HG03442 (cell line): ENCODE results near the gene TMEM72.
"Not testable (repeated sequence)": the region's sequence is repeated elsewhere in the genome, so short reads cannot be mapped to it uniquely, and the experiment has no call there.

Source experiments
- ATAC-seq: cut with Tn5 transposase; IDR thresholded peaks from one replicate; pipeline ENCODE4 v1.9.1; 2021; ENCODE audit warnings: mild to moderate bottlenecking, moderate library complexity; ENCODE audit not compliant: unreplicated experiment

The TMEM72 gene

DNA sequence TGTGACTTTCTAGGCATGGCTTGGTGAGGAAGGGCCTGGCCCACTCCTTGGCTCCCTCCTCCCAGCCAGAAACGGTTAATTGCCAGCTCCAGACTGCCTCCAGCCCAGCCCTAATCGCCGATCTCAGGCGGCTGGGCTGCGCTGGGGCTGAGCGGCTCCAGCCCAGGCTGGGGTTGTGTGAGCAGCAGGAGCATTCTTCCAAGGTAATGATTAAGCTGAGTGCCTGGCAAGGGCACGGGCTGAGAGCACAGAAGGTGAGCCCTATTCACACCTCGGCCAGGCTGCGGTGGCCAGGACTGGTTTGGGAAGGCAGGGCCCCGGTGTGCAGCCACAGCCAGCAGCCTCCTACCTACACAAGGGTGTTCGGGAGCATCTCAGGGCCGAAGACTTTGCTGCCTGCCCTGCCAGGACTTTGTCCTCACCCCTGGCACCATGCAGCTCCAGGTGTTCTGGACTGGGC, at the start of gene TMEM72:
TSS of gene TMEM72 (plus strand) at position 257 of the 460 bp plus-strand sequence. CDS start at position 433, 176 bp downstream.
- no peak for ATAC-seq

DNA sequence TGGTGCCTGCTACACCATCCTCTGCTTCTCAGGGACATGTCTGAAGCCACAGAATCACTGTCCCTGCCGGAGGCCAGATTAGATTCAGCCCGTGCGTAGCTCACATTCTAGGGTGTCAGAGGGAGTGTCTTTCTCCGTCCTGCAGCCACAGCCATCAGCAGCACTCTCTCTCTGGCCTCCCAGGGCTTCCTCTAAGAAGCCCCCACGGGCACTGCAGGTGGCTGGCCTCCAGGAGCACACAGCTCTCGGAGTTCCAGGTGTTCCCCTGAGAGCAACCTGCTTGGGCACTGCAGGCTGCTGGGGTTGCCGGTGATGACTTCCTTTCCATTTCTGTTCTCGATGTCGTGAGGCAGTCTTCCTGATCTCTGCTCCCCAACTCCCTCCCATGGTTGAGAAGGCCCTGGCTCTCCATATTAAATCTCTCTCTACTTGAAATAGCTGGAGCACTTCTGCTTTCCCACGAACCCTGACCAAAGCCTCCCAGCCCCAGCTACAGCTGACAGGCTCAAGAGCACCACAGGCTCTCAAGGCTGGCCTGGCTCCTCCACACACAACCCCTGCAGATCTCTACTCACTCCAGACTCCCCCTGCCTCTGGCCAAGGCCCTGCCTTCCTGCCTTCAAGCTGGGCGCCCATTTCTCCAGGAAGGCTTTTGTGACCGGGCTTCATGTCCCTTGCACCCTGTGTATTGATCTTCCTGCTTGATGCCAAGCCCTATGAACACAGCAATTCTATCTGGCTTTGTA, 49.0 kb upstream of the TMEM72 start:
- no peak for ATAC-seq

DNA sequence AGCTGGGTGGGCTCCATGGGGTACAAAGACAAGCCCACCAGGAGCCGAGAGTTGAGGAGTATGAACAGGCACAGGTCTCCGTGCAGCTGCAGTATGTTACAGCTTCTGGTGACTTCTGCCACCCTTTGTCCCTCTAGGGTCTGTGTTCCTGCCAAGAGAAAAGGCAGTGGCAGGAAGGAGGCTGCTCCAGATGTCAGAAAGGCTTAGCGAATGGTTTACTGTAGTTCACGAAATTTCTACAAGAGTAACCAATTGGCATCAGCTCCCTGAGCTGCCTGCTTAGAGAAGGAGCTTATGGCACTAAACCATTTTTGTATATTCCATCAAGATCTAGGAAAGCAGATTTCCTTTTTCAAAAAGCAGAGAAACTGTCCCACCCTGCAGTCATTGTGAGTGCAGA, 48.2 kb upstream of the TMEM72 start:
- no peak for ATAC-seq

DNA sequence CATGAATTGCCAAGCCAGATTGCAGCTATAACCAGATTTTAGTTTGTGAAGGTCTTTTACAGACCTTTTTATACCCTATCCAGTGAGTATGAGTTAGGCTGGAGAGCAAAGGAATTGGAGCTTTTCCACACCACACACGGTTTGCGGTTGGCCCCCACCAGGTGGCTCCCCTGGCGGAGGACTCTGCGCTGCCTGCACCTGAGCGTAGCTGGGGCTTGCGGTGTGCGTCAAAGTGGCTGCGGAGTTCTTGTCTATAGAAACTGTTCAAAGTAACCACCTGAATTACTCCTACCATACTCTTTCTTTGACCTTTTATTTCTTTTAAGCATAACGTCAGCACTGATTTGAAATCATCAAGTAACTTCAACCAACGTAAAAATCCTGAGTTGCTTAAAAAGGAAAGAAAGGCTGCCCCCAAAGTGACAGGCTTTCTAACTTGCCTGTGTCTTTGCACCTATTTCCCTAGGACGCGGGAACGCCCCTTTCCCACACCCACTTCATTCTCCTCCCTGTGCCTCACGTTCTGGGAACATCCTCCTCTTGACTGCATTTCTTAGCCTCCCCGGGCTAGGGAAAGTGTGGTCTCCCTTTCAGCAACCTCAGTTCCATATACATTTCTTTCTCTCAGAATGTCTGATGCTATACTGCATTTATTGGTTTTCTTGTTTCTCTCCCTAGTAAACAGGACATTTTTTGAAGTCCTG, 47.6 kb upstream of the TMEM72 start:
- no peak for ATAC-seq

DNA sequence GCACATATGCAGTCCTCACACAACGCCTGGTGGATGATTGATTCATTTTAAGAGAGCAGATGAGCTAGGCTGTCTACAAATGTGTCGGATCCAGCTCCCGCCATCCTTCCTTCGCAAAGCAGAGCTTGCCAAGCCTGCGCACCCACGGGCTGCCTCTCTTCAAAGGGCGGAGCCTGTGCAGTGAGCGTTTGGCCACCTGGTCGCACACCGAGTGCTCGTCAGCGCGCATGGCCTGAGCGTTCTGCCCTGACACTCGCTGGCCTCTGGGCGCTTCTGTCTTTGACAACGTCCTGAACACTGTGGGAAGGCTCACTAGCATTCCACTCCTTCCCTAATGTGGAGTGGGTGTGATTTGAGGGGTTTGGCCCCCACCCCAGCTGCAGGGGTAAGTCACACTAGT, 47.1 kb upstream of the TMEM72 start:
- ATAC-seq: no peak

DNA sequence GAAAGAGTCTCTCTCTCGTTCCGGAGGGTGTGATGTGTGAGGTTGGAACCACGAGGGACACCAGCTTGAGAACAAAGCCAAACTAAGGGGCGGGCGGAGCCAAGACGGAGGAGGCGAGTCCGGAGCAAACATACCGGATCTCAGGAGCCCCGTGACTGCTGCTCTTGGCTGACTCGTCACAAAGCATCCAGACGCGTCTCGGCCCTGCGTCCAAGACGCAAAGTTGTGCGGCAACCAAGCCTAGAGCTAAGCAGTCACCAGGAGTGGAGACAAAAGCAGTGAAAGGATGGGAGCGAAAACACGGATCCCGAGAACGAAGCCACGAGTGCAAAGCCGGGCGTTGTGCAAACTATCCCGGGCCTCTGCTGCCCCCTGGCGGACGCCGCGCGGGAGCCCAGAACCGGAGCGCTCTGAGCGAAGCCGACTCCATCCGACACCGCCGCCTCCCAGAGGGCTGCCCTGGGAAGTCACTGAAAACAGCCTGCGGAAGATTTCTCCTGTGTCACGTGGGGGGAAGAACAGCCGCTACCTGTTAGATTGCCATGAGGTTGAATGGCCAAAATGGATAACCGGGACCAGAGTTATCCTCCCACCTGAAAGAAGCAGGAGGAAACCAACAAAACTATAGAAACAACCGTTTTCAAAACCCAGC, 46.4 kb upstream of the TMEM72 start:
- peak; percentile 88 for ATAC-seq

DNA sequence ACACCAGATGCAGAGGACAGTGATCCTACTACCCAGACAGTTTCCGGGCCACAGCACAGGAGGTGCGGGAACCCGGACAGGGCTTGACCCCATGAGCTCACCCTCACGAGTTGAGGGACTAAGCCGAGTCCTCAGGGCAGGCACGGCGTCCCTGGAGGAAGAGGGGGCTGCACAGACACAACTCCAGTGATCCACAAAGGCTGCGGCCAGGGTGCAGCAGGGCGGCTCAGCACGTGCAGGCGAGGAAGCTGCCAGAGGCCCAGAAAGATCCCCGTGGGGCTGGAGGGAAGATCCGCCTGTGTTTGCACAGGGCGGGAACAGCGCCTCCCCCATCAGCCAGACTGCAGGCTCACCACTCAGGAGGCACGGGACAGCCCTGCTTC, 45.9 kb upstream of the TMEM72 start:
- no peak for ATAC-seq

DNA sequence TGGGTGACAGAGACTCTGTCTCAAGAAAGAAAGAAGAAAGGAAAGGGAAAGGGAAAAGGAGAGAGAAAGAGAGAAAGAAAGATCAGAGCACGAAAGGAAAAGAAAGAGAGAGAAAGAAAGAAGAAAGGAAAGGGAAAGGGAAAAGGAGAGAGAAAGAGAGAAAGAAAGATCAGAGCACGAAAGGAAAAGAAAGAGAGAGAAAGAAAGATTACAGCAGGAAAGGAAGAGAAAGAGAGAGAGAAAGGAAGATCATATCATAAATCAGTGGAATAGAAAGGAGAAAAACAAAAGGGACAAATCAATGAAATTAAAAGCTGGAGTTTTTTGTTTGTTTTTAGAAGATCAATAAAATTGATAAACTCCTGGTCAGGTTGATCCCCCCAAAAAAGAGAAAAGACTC, 44.8 kb upstream of the TMEM72 start:
- ATAC-seq: not testable (repeated sequence)

DNA sequence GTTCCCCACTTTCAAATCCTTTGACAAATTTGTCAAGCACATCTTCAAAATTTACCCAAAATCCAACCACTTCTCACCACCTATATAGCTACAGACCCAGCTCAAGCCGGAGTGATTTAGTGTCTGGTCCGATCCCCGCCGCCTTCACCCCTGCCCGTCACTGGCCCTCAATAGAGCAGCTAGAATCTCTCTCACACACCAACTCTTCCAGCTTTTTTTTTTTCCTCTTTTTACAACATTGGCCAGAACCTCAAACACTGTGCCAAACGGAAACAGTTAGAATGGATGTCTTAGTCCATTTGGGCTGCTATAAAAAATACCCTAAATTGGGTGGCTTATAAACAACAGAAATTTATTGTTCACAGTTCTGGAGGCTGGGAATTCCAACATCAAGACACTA, 41.1 kb upstream of the TMEM72 start:
- no peak for ATAC-seq

DNA sequence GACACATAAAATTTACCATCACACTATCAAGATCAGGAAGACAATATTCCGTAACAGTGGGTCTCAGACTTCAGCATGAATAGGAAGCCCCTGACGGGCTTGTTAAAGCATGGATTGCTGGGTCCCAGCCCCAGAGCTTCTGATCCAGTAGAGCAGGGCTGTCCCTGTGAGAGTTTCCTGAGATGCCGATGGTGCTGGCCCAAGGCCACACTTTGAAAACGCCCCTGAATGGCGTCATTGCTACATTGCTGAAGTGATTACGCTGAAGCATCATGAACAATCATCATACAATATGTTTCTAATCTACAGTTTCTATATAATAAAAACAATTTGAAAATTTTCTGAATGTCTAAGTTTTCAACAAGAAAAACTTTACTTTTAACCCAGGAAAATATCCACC, 38.0 kb upstream of the TMEM72 start:
- ATAC-seq: no peak

DNA sequence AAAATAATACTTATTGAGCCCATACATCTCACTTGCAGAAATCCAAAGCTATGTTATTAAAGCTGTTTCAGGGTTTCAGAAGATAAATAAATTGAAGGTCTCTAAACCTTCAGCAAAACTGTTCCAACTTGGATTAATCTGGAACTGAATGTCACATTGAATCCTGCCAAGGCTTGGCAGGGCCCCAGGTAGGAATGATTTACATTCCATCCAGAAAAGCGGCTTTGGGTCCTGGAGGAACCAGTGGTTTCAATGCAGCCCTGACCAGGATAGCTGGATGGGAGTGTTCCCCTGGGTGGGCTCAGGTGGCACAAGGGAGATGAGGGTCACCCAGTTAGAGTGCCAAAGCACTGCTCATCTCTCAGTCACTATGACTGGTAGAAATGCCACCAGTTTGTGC, 37.0 kb upstream of the TMEM72 start:
- ATAC-seq: no peak

DNA sequence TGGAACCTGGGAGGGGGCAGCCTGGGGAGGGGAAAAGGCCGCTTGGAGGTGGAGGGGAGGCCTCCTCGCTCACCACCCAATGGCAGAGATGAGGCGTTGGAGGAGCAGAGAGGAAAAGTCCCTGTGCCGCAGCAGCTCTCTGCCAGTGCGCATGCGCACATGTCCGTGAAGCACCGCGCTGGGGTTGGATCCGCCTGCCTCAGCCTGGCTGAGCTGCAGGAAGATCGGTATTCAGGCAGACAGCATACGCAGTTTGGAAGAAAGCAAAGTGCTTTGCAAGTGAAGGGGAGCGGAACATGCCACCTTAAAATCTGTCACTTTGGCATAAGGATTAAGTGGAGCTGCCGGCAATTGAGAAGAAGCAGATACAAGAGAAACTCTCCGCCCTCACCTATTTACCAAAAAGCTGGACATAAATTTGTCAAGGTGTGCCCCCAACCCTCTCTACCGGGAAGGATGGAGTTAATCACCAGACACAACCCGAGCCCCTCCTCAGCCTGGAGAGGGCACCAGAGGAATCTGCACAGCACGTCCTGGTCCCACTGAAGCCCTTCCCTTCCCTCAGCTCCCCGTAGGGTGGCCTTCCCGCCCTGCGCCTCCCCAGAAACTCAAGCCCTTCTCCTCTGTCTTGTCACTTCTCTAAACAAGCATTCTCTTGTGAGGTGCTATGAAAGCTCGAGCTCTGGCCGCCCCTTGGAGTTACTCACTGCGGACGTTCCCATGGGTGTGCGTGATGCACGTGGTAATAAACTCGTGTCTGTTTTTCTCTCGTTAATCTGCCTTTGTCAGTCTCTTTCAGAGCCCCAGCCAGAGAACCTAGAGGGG, 32.2 kb upstream of the TMEM72 start:
- peak; percentile 69 for ATAC-seq

DNA sequence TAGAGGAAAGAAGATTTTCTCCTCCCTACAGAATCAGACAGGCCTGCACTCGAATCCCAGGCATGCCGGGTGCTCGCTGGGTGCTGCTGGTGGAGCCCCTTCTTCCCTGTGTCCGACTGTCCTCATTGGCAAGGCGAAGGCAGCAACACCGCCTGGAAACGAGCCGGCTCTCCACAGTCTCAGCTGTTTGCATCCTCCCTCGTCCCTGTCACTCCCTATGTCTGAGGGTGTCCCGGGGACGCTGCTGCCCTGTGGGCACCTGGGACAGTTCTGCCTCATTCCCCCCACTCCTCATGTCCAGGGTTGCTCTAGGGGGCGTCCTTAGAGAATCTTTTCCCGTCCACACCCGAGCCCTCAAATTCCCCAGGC, 31.6 kb upstream of the TMEM72 start:
- ATAC-seq: no peak

DNA sequence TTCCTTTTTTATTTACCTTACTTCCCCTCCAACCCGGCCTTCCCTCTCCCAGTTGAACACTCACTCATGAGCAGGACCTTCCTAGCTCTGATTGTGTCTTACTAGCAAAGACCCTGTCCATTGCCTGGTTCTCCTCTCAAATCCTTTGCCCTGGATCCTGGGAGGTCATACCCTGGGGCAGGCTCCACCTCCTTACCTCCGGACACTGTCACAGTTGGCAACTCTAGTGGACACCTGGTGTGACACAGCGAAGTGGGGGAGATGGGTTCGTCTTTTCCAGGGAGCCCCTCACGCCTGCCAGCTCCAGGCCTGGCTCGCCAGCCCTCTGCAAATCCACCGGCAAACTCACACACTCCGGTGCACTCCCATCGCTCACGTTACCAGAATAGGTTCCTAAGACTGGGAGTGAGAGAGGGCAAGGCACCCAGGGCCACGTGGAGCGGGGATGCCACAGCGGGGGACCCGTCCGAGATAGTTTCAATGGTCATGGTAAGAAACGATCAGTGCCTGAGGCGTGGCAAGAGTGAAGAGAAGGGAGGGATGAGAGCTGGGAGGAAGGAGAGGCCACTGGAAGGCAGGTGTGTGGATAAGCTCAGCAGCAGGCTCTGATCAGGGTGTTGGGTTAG, 30.9 kb upstream of the TMEM72 start:
- ATAC-seq: no peak

DNA sequence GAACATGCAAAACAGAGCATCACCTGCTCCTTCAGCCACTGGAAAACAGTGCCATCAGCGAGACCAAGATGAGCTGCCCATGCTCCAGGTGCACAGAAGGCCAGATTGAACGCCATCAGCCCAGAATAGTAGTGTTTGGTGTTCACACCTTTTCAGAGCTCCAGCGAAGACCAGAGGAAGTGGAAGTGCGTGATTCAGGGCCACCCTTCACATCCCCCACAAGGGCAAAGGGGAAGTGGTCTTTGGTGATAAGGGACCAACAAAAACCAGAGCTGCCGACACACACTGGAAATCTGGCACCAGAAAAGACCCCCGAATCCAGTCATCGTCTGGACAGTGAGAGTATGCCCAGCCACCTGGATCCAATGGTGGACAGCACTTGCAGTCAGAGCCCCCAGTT, 29.5 kb upstream of the TMEM72 start:
- ATAC-seq: no peak

DNA sequence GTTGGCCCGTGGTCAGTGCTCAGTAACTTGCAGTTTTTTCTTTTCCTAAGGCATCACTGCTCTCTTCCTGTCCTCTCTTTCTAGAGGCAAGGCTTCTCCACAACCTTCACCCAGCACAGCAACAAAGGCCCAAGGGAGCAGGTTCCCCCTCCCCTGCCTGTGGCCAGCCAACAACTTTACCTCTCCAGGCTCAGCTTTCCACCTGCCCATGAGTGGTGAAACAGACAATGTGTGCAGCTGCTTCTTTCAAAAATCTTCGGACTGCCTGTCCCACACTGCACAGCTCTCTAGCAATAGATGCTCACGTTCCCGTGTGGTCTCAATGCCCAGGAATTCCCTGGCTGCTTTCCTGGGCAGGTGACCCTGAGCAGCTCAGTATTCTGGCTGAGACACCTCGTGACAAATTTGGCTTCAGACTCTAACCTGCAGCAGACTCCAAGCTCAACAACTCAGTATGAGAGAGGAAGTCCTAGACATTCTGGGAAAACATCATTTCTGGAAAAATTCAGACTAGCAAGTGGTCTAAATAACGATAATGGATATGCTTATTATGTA, 28.9 kb upstream of the TMEM72 start:
- ATAC-seq: no peak

DNA sequence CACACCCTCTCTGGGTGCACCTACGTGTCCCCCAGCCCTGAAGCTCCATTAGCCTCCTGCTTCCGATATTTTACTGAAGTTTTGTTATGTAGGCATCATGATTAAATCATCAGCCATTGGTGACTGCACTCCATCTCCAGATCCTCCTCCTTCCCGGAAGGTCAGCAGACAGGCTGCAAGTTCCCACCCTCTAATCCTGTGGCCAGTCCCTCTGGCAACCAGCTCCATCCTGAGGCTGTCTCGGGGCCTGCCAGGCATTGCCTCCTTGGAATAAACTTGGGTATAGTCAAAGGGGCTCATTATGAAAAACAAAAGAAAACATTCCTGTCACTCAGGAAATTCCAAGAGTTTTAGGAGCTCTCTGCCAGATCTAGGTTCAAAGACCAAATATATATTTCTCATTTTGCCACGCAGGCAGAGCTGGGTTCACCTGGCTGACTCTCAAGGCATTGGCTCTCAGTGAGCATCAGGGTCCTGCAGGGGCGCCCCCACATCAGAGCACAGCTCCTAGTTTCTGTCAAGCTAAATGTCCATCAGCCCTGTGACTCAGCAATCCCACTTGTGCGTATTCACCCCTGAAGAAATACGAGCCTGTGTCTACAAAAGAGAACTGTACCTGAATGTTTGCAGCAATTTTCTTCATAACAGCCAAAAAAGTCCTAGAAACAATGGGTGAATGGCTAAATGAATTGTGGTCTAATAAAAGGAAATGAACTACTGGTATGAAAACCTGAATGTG, 27.4 kb upstream of the TMEM72 start:
- no peak for ATAC-seq

DNA sequence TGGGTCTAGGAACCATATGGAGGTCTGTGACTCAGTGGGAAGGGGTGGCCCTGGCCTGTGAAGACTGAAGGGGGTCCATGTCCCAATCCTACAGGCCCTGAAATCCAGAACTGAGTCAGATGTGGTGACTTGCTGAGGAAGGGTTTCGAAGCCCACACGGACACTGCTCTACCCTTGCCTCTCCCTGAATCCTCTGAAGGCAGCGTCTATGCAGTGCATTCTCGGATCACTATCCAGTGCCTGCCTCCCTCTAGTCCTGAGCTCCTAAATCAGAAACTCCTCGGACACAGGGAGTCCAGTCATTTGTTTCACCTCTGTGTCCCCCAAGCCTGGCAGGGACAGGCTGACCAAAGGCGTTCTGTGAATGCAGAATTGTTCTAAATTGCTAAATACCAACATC, 25.4 kb upstream of the TMEM72 start:
- ATAC-seq: no peak

DNA sequence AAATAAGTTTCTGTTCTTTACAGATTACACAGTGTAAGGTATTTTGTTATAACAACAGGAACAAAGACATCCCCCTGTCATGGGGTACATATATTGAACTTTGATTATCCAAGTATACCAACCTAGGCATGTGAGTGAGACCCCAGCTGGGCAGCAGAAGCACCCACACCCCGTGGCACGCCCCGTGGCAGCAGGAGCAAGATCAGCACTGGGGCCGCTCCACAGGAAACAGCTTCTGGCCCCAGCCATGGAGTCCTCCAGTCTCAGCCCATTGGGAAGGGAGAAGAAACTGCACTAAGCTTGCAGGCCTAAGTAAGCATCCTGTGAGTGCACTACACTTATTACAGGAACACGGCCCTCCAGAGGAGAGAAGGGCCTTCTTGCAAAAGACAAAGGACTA, 24.2 kb upstream of the TMEM72 start:
- ATAC-seq: no peak

DNA sequence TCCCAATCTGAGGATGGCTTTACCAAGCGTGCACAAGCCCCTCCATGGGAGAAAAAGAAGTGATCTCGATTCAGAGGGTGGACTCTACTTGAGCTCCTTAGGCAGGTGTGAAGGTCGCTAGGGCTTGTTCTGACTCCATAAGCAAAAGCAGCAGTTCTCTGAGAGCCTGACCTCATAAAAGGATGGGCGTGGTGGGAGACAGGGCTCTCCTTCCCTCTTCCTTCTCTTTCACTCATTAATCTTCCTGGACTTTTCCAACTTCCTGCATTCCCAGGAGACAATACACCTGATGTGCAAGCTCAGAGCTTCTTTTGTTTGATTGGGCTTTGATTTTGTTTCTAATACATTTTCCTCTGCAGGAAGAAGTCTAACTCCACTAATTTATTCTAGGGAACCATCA, 22.3 kb upstream of the TMEM72 start:
- no peak for ATAC-seq
